Astrocyte (in vitro differentiated cells and primary cell): ENCODE results near the gene FAM120AOS. TPM values are rescaled to one million over a fixed set of nuclear protein-coding genes. Genes with fewer than 3 reads are reported as not detected.

Experiments
- DNase-seq: peaks from one replicate; pipeline ENCODE4 v3.0.0-alpha.2; 2010; ENCODE audit warnings: low read depth
- FAIRE-seq: peaks from 2 replicates; lab custom pipeline; 2011; peaks lifted over from hg19 to GRCh38; lab: Jason Lieb, UNC
- H2AFZ ChIP-seq: 2 replicates; pipeline ENCODE4 v1.6.0; 2012; ENCODE audit warnings: low read depth, low read length, inconsistent platforms
- H3K27ac ChIP-seq: 2 replicates; pipeline ENCODE4 v1.5.1; 2011; ENCODE audit warnings: low read depth, low read length, inconsistent platforms
- H3K27me3 ChIP-seq: 2 replicates; pipeline ENCODE4 v1.6.0; 2011; ENCODE audit warnings: low read length, inconsistent platforms; ENCODE audit not compliant: insufficient read depth
- H3K36me3 ChIP-seq: 2 replicates; pipeline ENCODE4 v1.5.1; 2011; ENCODE audit warnings: low read length, inconsistent platforms; ENCODE audit not compliant: insufficient read depth
- H3K4me1 ChIP-seq: 2 replicates; pipeline ENCODE4 v1.5.1; 2011; ENCODE audit warnings: low read length, inconsistent platforms; ENCODE audit not compliant: insufficient read depth
- H3K4me2 ChIP-seq: 2 replicates; pipeline ENCODE4 v1.6.0; 2012; ENCODE audit warnings: low read length, inconsistent platforms
- H3K4me3 ChIP-seq: 2 replicates; pipeline ENCODE4 v1.5.1; 2011; ENCODE audit warnings: low read depth, mild to moderate bottlenecking, low read length, inconsistent platforms; ENCODE audit not compliant: insufficient read depth
- H3K79me2 ChIP-seq: 2 replicates; pipeline ENCODE4 v1.6.0; 2012; ENCODE audit warnings: mild to moderate bottlenecking, low read length, inconsistent platforms; ENCODE audit not compliant: insufficient read depth
- H3K9ac ChIP-seq: 2 replicates; pipeline ENCODE4 v1.6.0; 2012; ENCODE audit warnings: mild to moderate bottlenecking, low read length, inconsistent platforms
- H3K9me3 ChIP-seq: 2 replicates; pipeline ENCODE4 v1.5.1; 2012; ENCODE audit warnings: low read depth, mild to moderate bottlenecking, low read length, inconsistent platforms; ENCODE audit not compliant: insufficient read depth
- H4K20me1 ChIP-seq: 2 replicates; pipeline ENCODE4 v1.6.0; 2012; ENCODE audit warnings: low read length, inconsistent platforms; ENCODE audit not compliant: insufficient read depth
- H3K27ac Mint-ChIP-seq: one replicate; pipeline ENCODE4 v1.8.0; 2021; ENCODE audit warnings: mild to moderate bottlenecking, mixed read lengths; ENCODE audit not compliant: unreplicated experiment
- H3K27me3 Mint-ChIP-seq: one replicate; pipeline ENCODE4 v1.8.0; 2021; ENCODE audit warnings: low read depth, mixed read lengths; ENCODE audit not compliant: unreplicated experiment
- H3K36me3 Mint-ChIP-seq: one replicate; pipeline ENCODE4 v1.8.0; 2021; ENCODE audit warnings: low read depth, mixed read lengths; ENCODE audit not compliant: unreplicated experiment
- H3K4me1 Mint-ChIP-seq: one replicate; pipeline ENCODE4 v1.8.0; 2021; ENCODE audit warnings: low read depth, mixed read lengths; ENCODE audit not compliant: unreplicated experiment
- H3K4me3 Mint-ChIP-seq: one replicate; pipeline ENCODE4 v1.8.0; 2021; ENCODE audit warnings: mild to moderate bottlenecking, moderate library complexity, mixed read lengths; ENCODE audit not compliant: unreplicated experiment
- H3K9me3 Mint-ChIP-seq: one replicate; pipeline ENCODE4 v1.8.0; 2021; ENCODE audit warnings: mild to moderate bottlenecking, mixed read lengths; ENCODE audit not compliant: unreplicated experiment
- CTCF ChIP-seq: IDR thresholded peaks from 2 replicates; pipeline ENCODE4 v1.5.1; 2011; ENCODE audit warnings: low read depth, mild to moderate bottlenecking, inconsistent platforms, low read length, moderate library complexity; ENCODE audit not compliant: insufficient read depth
- EZH2 ChIP-seq: IDR thresholded peaks from 2 replicates; pipeline ENCODE4 v1.6.1; 2012; ENCODE audit warnings: mild to moderate bottlenecking, low read length, inconsistent platforms; ENCODE audit not compliant: insufficient read depth
- total RNA-seq: library from RNA; stranded (reverse); gene quantifications from 2 replicates; pipeline ENCODE4 v1.2.1, GENCODE V29; 2021

FAM120AOS gene
- total RNA-seq, 1 donor from 2014 or later, result 29.7 TPM

DNA sequence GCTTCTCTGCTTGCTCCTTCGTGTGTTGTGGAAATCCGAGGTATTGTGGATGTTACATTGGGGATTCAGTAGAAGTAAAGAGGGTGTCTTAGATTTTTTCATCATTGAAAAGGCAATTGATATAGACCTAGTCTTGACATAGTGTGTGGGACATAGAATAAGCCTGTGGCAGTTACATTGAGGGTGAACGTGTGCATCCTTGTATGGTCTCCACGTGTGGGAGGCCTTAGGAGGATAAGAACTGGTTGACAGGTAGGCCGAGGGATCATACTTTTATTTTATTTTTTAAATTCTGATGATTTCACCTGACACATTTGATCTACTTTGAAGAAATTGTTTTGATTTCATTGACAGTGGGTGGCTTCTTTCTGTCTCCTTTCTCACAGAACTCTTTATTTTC is 17.0 kb upstream of the FAM120AOS start:
- Histone ChIP-seq H3K27me3 (no peaks in the 10 kb centered on the region), H4K20me1 (peaks cover 66% of the 10 kb centered on the region), H2AFZ (no peak overlapping the region), H3K79me2 (peaks cover 89% of the 10 kb centered on the region), H3K27ac (no peak overlapping the region), H3K9me3 (no peaks in the 10 kb centered on the region), H3K4me2 (no peak overlapping the region), H3K4me1 (peaks cover 12% of the 10 kb centered on the region), H3K9ac (no peak overlapping the region), H3K36me3 (no peaks in the 10 kb centered on the region), H3K4me3 (no peak overlapping the region)
- no peaks in the 10 kb centered on the region for H3K27me3 Mint-ChIP-seq
- no peak overlapping the region for H3K27ac Mint-ChIP-seq
- no peak for FAIRE-seq
- peaks cover 21% of the 10 kb centered on the region for H3K4me1 Mint-ChIP-seq
- H3K9me3 Mint-ChIP-seq, result no peaks in the 10 kb centered on the region
- no peak overlapping the region for H3K4me3 Mint-ChIP-seq
- no peak for DNase-seq
- TF ChIP-seq EZH2, result no peak
- TF ChIP-seq CTCF, result no peak
- peaks cover 2% of the 10 kb centered on the region for H3K36me3 Mint-ChIP-seq

DNA sequence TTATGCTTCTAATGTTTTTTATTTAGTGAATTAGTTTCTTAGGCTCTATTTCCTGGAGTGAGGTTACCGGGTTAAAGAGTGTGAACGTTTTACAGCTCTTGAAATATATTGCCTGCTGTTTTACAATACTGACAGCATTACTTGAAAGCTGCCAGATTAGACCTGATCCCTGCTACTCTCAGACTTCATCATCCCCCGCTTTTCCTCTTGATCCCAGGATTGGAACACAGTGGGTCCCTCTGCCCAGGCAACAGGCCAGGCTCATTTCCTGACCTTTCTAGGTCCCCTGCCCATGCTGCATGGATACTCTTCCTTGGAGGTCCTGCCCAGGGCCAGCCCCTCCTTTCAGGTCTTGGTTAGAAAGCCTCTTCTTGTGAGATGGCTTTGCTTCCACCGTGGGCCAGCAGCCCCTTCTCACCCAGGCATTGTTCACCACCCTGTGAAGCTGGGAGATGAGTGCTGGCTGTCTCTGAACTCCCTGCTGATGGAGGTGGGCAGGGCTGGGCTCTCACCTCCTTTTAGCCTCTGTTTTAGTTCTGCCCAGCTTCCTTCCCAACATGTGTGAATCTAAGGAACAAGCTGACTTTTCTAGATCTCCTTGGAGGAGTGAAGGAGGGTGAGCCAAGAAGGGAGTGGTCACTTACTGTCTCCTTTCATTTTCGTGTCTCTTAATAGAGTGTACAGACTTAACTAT is 15.5 kb upstream of the FAM120AOS start:
- no peak overlapping the region for H3K27ac ChIP-seq
- no peak overlapping the region for H2AFZ ChIP-seq
- Mint-ChIP-seq H3K9me3 (no peaks in the 10 kb centered on the region), H3K4me3 (no peak overlapping the region), H3K36me3 (peaks cover 2% of the 10 kb centered on the region), H3K27ac (no peak overlapping the region), H3K4me1 (peaks cover 26% of the 10 kb centered on the region), H3K27me3 (no peaks in the 10 kb centered on the region)
- no peaks in the 10 kb centered on the region for H3K9me3 ChIP-seq
- H3K4me3 ChIP-seq, result no peak overlapping the region
- no peak for TF ChIP-seq EZH2
- TF ChIP-seq CTCF, result no peak
- H3K36me3 ChIP-seq, result no peaks in the 10 kb centered on the region
- peaks cover 12% of the 10 kb centered on the region for H3K4me1 ChIP-seq
- peaks cover 96% of the 10 kb centered on the region for H3K79me2 ChIP-seq
- peak overlapping the region; percentile 31 for H3K4me2 ChIP-seq
- no peak for DNase-seq
- no peak overlapping the region for H3K9ac ChIP-seq
- no peaks in the 10 kb centered on the region for H3K27me3 ChIP-seq
- no peak for FAIRE-seq
- H4K20me1 ChIP-seq, result peaks cover 71% of the 10 kb centered on the region

DNA sequence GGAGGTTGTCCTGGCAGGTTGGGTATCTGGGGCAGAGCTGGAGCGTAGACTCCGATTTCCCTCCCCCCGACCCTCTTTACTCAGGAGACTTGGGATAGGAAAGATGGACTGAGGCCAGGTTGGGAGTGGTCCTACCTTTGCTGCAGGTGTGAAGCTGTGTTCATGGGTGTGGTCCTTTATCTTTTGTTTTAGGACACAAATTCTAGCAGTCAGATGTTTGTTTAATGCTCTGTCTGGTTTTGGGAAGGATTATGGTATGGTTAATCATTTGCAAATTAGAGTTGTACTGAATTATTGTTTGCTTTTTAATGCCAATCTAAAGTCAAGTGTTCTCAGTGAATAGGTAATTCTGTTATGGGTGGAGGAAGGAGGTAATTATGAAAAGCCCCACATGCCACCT is 14.1 kb upstream of the FAM120AOS start:
- Mint-ChIP-seq H3K9me3 (no peaks in the 10 kb centered on the region), H3K4me3 (no peak overlapping the region), H3K27ac (peak overlapping the region; percentile 75), H3K27me3 (no peaks in the 10 kb centered on the region), H3K4me1 (peaks cover 26% of the 10 kb centered on the region), H3K36me3 (peaks cover 2% of the 10 kb centered on the region)
- peaks cover 97% of the 10 kb centered on the region for H3K79me2 ChIP-seq
- DNase-seq, result no peak
- no peak overlapping the region for H3K27ac ChIP-seq
- H2AFZ ChIP-seq, result no peak overlapping the region
- TF ChIP-seq CTCF (no peak), EZH2 (no peak)
- H3K27me3 ChIP-seq, result no peaks in the 10 kb centered on the region
- peaks cover 86% of the 10 kb centered on the region for H4K20me1 ChIP-seq
- H3K9me3 ChIP-seq, result no peaks in the 10 kb centered on the region
- H3K9ac ChIP-seq, result no peak overlapping the region
- H3K36me3 ChIP-seq, result no peaks in the 10 kb centered on the region
- no peak overlapping the region for H3K4me3 ChIP-seq
- no peak for FAIRE-seq
- H3K4me1 ChIP-seq, result peaks cover 12% of the 10 kb centered on the region
- peak overlapping the region; percentile 5 for H3K4me2 ChIP-seq
